PC-3 (cell line): ENCODE measurements around the gene PFN4. TPM values are rescaled to one million over a fixed set of nuclear protein-coding genes. Genes with fewer than 3 reads are reported as not detected.

ENCODE experiments used
- ATAC-seq: fragments of 200-7000 bp; cut with Tn5 transposase; 2 replicates; pipeline ENCODE4 v1.9.1; 2020; ENCODE audit warnings: mild to moderate bottlenecking, moderate library complexity
- BruUV-seq: library from RNA; stranded (reverse); fragments of 400-500 nt; replicated peaks from 2 replicates; lab custom pipeline; 2021; lab: Mats Ljungman, UMichigan
- CTCF ChIA-PET: fragments of 300-600 bp; sonication (Branson Sonifier 250); formaldehyde crosslinking; loops from one replicate; lab custom pipeline; 2022; ENCODE audit warnings: antibody characterized with exemption; lab: Charles Lee
- POLR2A ChIA-PET: fragments of 300-600 bp; sonication (Branson Sonifier 250); formaldehyde crosslinking; loops from one replicate; lab custom pipeline; 2022; ENCODE audit warnings: antibody characterized with exemption; ENCODE audit not compliant: unreplicated experiment; lab: Charles Lee
- DNase-seq: peaks from one replicate; pipeline ENCODE4 v3.0.0-alpha.2; 2015
- H2AFZ ChIP-seq: fragments of 300-600 bp; sonication (generic); 2 replicates; pipeline ENCODE4 v1.6.0; 2016; ENCODE audit warnings: antibody characterized with exemption, low read length
- H3F3A ChIP-seq: fragments of 300-600 bp; sonication (generic); one replicate; pipeline ENCODE4 v1.6.0; 2017; ENCODE audit warnings: antibody characterized with exemption, low read length, control low read depth, mild to moderate bottlenecking; ENCODE audit not compliant: unreplicated experiment
- H3K27ac ChIP-seq: fragments of 300-600 bp; sonication (generic); 2 replicates; pipeline ENCODE4 v1.5.1; 2016; ENCODE audit warnings: mild to moderate bottlenecking, low read length
- H3K27me3 ChIP-seq: fragments of 300-600 bp; sonication (generic); 2 replicates; pipeline ENCODE4 v1.6.1; 2016; ENCODE audit warnings: low read length, mixed read lengths
- H3K36me3 ChIP-seq: fragments of 300-600 bp; sonication (generic); 2 replicates; pipeline ENCODE4 v1.6.1; 2016; ENCODE audit warnings: low read depth, mixed run types, low read length, mixed read lengths
- H3K4me1 ChIP-seq: fragments of 300-600 bp; sonication (generic); 2 replicates; pipeline ENCODE4 v1.5.1; 2016; ENCODE audit warnings: low read length; ENCODE audit not compliant: insufficient read depth
- H3K4me2 ChIP-seq: fragments of 300-600 bp; sonication (generic); 2 replicates; pipeline ENCODE4 v1.6.0; 2016; ENCODE audit warnings: low read length
- H3K4me3 ChIP-seq: fragments of 300-600 bp; sonication (generic); 2 replicates; pipeline ENCODE4 v1.5.1; 2016; ENCODE audit warnings: mild to moderate bottlenecking, low read length, mixed read lengths
- H3K79me2 ChIP-seq: fragments of 300-600 bp; sonication (generic); 2 replicates; pipeline ENCODE4 v1.6.1; 2017; ENCODE audit warnings: low read length, mixed read lengths
- H3K9ac ChIP-seq: fragments of 300-600 bp; sonication (generic); 2 replicates; pipeline ENCODE4 v1.6.0; 2016; ENCODE audit warnings: mild to moderate bottlenecking, low read length
- H3K9me2 ChIP-seq: fragments of 300-600 bp; sonication (generic); replicated peaks from 2 replicates; pipeline ENCODE4 v1.6.1; 2016; ENCODE audit warnings: mixed run types, low read length, mixed read lengths
- H3K9me3 ChIP-seq: fragments of 300-600 bp; sonication (generic); 2 replicates; pipeline ENCODE4 v1.6.1; 2016; ENCODE audit warnings: low read length, mixed read lengths
- H4K20me1 ChIP-seq: fragments of 300-600 bp; sonication (generic); 2 replicates; pipeline ENCODE4 v1.6.1; 2016; ENCODE audit warnings: low read length, mixed read lengths
- CTCF ChIP-seq: fragments of 300-600 bp; sonication (generic); conservative IDR thresholded peaks from 2 replicates; pipeline ENCODE4 v1.5.1; 2017; ENCODE audit warnings: antibody characterized with exemption, low read depth, mild to moderate bottlenecking, low read length
- EZH2 ChIP-seq: fragments of 300-600 bp; sonication (generic); IDR thresholded peaks from one replicate; pipeline ENCODE4 v1.6.1; 2017; ENCODE audit warnings: antibody characterized with exemption, mild to moderate bottlenecking, low read length; ENCODE audit not compliant: unreplicated experiment
- EZH2phosphoT487 ChIP-seq: fragments of 300-600 bp; sonication (generic); IDR thresholded peaks from 2 replicates; pipeline ENCODE4 v1.6.1; 2018; ENCODE audit warnings: mild to moderate bottlenecking, antibody characterized with exemption, low read length, borderline replicate concordance
- intact Hi-C: fragments of 100-400 bp; cut with micrococcal nuclease; formaldehyde crosslinking; loops from 2 replicates; pipeline ENCODE4 v1.9.0; 2023
- total RNA-seq: library from RNA; depleted of rRNA; stranded (reverse); fragments of >200 nt; gene quantifications from 2 replicates; pipeline ENCODE4 v1.2.3, GENCODE V29; 2014

Gene PFN4
- total RNA-seq, 1 experiment from 2014 or later, result 0.44 TPM

GRCh38 chr2:24086241-24086640, 36.9 kb downstream of the PFN4 start:
- H3K4me1 ChIP-seq, result peaks cover 14% of the 10 kb centered on the region
- ChIA-PET CTCF (no interaction called here), POLR2A (no interaction called here)
- peaks cover 5% of the 10 kb centered on the region for H3K36me3 ChIP-seq
- no peaks in the 10 kb centered on the region for H4K20me1 ChIP-seq
- H2AFZ ChIP-seq, result no peak overlapping the region
- H3K9ac ChIP-seq, result no peak overlapping the region
- no peaks in the 10 kb centered on the region for H3K9me2 ChIP-seq
- no peak for TF ChIP-seq EZH2
- BruUV-seq, result no TSS peak
- peaks cover 10% of the 10 kb centered on the region; the same call in 1 of the 2 replicates for H3K79me2 ChIP-seq
- no peak overlapping the region for H3K4me3 ChIP-seq
- ATAC-seq, result no peak
- no peak for DNase-seq
- intact Hi-C loops, result no loop called here
- H3K9me3 ChIP-seq, result no peaks in the 10 kb centered on the region
- H3K27me3 ChIP-seq, result no peaks in the 10 kb centered on the region
- no peak overlapping the region for H3K4me2 ChIP-seq
- H3K27ac ChIP-seq, result no peak overlapping the region
- H3F3A ChIP-seq, result no peaks in the 10 kb centered on the region

- ChIA-PET POLR2A (interaction anchor here (0.5 to 0.7 kb wide), 3 partner anchors 70 to 1274 kb away, joined by 3 to 5 read pairs (median 4); no protein-coding TSS in a partner anchor), CTCF (interaction anchor here (0.5 to 2.1 kb wide), 3 partner anchors 127 to 192 kb away, joined by 3 to 24 read pairs (median 3); partner anchors contain the start of gene ATAD2B)
- H3K4me3 ChIP-seq, result peak overlapping the region; percentile 67
- peak overlapping the region; percentile 36 for H3K27ac ChIP-seq
- BruUV-seq, result no TSS peak
- no peaks in the 10 kb centered on the region for H3K9me3 ChIP-seq
- H3K9ac ChIP-seq, result peak overlapping the region; percentile 56
- peak overlapping the region; percentile 86 for H2AFZ ChIP-seq
- peak; percentile 0; the same call in 1 of the 2 replicates for ATAC-seq
- H3K4me2 ChIP-seq, result peak overlapping the region; percentile 78
- no peaks in the 10 kb centered on the region for H3F3A ChIP-seq
- H3K27me3 ChIP-seq, result no peaks in the 10 kb centered on the region
- H3K79me2 ChIP-seq, result peaks cover 10% of the 10 kb centered on the region; the same call in 1 of the 2 replicates
- no peaks in the 10 kb centered on the region for H3K9me2 ChIP-seq
- no peaks in the 10 kb centered on the region for H4K20me1 ChIP-seq
- no peak for DNase-seq
- TF ChIP-seq CTCF, result no peak
- TF ChIP-seq EZH2, result no peak
- no peak for TF ChIP-seq EZH2phosphoT487
- H3K4me1 ChIP-seq, result peaks cover 14% of the 10 kb centered on the region
- H3K36me3 ChIP-seq, result peaks cover 5% of the 10 kb centered on the region
- intact Hi-C loops, result loop anchor here (2.0 kb wide), 1 partner anchor 144 kb away; the partner anchor contains the start of gene UBXN2A
Observed at GRCh38 chr2:24085200-24085489, 38.0 kb downstream of the PFN4 start.

- H2AFZ ChIP-seq, result peak within 1 kb of the TSS; percentile 86
- TF ChIP-seq EZH2phosphoT487 (no peak), CTCF (peak; percentile 88), EZH2 (no peak)
- DNase-seq (peak; percentile 93), ATAC-seq (peak; percentile 91)
- H3K9me3 ChIP-seq, result no peaks in the 10 kb centered on the region
- peak within 1 kb of the TSS; percentile 36 for H3K27ac ChIP-seq
- H3K27me3 ChIP-seq, result no peaks in the 10 kb centered on the region
- TSS peak; percentile 41 for BruUV-seq
- H3K9ac ChIP-seq, result peak within 1 kb of the TSS; percentile 56
- peak within 1 kb of the TSS; percentile 78 for H3K4me2 ChIP-seq
- peaks cover 14% of the 10 kb centered on the region for H3K4me1 ChIP-seq
- ChIA-PET POLR2A (interaction anchor here (0.6 to 1.8 kb wide), 5 partner anchors 25 to 1274 kb away, joined by 3 to 13 read pairs (median 4); partner anchors contain the start of genes ATAD2B, FAM228B and PFN4), CTCF (interaction anchor here (0.5 to 2.1 kb wide), 8 partner anchors 54 to 891 kb away, joined by 3 to 24 read pairs (median 5); partner anchors contain the start of gene ATAD2B)
- H3K79me2 ChIP-seq, result peaks cover 10% of the 10 kb centered on the region; the same call in 1 of the 2 replicates
- H3F3A ChIP-seq, result no peaks in the 10 kb centered on the region
- peaks cover 5% of the 10 kb centered on the region for H3K36me3 ChIP-seq
- intact Hi-C loops, result loop anchor here (1.0 to 2.0 kb wide), 7 partner anchors 8 to 298 kb away; partner anchors contain the start of genes ATAD2B, SF3B6 and UBXN2A
- H4K20me1 ChIP-seq, result no peaks in the 10 kb centered on the region
- H3K4me3 ChIP-seq, result peak within 1 kb of the TSS; percentile 67
- H3K9me2 ChIP-seq, result no peaks in the 10 kb centered on the region
Observed at GRCh38 chr2:24084386-24085199, 38.5 kb downstream of the PFN4 start, which contains the start of gene TP53I3. Gene TP53I3, minus strand, starts transcription at chr2:24084834. Its CDS starts 508 bp downstream, at chr2:24084326.
